H9 (cell line): Measurements from ENCODE around the gene RNPEPL1. TPM values are rescaled to one million over a fixed set of nuclear protein-coding genes. Genes with fewer than 3 reads are reported as not detected.

Experiments used
- DNase-seq: peaks from one replicate; pipeline ENCODE4 v3.0.0-alpha.2; 2017
- H2AFZ ChIP-seq: one replicate; pipeline ENCODE4 v1.6.1; 2013; ENCODE audit warnings: mild to moderate bottlenecking, low read length, control low read depth, moderate library complexity
- H2AK5ac ChIP-seq: 2 replicates; pipeline ENCODE4 v1.6.1; 2013; ENCODE audit warnings: low read length, control low read depth, mixed read lengths; ENCODE audit not compliant: insufficient read length
- H2BK120ac ChIP-seq: one replicate; pipeline ENCODE4 v1.6.1; 2013; ENCODE audit warnings: low read depth, mild to moderate bottlenecking, low read length, control low read depth, inconsistent platforms; ENCODE audit not compliant: poor library complexity, severe bottlenecking
- H2BK12ac ChIP-seq: 2 replicates; pipeline ENCODE4 v1.6.1; 2013; ENCODE audit warnings: low read length, control low read depth, mixed read lengths, low read depth; ENCODE audit not compliant: insufficient read length
- H2BK15ac ChIP-seq: 2 replicates; pipeline ENCODE4 v1.6.1; 2013; ENCODE audit warnings: low read depth, low read length, control low read depth
- H2BK20ac ChIP-seq: one replicate; pipeline ENCODE4 v1.6.1; 2013; ENCODE audit warnings: low read depth, mild to moderate bottlenecking, low read length, control low read depth, inconsistent platforms; ENCODE audit not compliant: poor library complexity, severe bottlenecking
- H2BK5ac ChIP-seq: 2 replicates; pipeline ENCODE4 v1.6.1; 2013; ENCODE audit warnings: low read length, control low read depth, mixed read lengths; ENCODE audit not compliant: insufficient read length
- H3K14ac ChIP-seq: 2 replicates; pipeline ENCODE4 v1.6.1; 2013; ENCODE audit warnings: low read length, control low read depth; ENCODE audit not compliant: insufficient read depth
- H3K18ac ChIP-seq: 2 replicates; pipeline ENCODE4 v1.6.1; 2013; ENCODE audit warnings: low read depth, mild to moderate bottlenecking, mixed read lengths, low read length, control low read depth; ENCODE audit not compliant: insufficient read length
- H3K23ac ChIP-seq: 2 replicates; pipeline ENCODE4 v1.6.1; 2013; ENCODE audit warnings: low read length, control low read depth, mixed read lengths, low read depth; ENCODE audit not compliant: insufficient read length
- H3K23me2 ChIP-seq: 2 replicates; pipeline ENCODE4 v1.6.1; 2013; ENCODE audit warnings: low read depth, mild to moderate bottlenecking, mixed read lengths, low read length, control low read depth; ENCODE audit not compliant: insufficient read length, poor library complexity, severe bottlenecking
- H3K27ac ChIP-seq: 2 replicates; pipeline ENCODE4 v1.5.1; 2013; ENCODE audit warnings: low read length, control low read depth, mixed read lengths, low read depth; ENCODE audit not compliant: insufficient read length
- H3K27me3 ChIP-seq: 2 replicates; pipeline ENCODE4 v1.6.1; 2013; ENCODE audit warnings: low read length, control low read depth, inconsistent platforms; ENCODE audit not compliant: insufficient read depth
- H3K4ac ChIP-seq: 2 replicates; pipeline ENCODE4 v1.6.1; 2013; ENCODE audit warnings: low read depth, mild to moderate bottlenecking, control low read depth, inconsistent platforms, low read length, moderate library complexity
- H3K4me1 ChIP-seq: 2 replicates; pipeline ENCODE4 v1.6.1; 2013; ENCODE audit warnings: low read length, control low read depth, inconsistent platforms; ENCODE audit not compliant: insufficient read depth
- H3K4me2 ChIP-seq: 2 replicates; pipeline ENCODE4 v1.6.1; 2013; ENCODE audit warnings: low read length, control low read depth, mixed read lengths; ENCODE audit not compliant: insufficient read length, insufficient read depth
- H3K56ac ChIP-seq: 2 replicates; pipeline ENCODE4 v1.6.1; 2013; ENCODE audit warnings: low read depth, mild to moderate bottlenecking, mixed read lengths, low read length, control low read depth; ENCODE audit not compliant: insufficient read length
- H3K79me1 ChIP-seq: 2 replicates; pipeline ENCODE4 v1.6.1; 2013; ENCODE audit warnings: low read depth, mild to moderate bottlenecking, moderate library complexity, low read length, control low read depth, inconsistent platforms; ENCODE audit not compliant: insufficient read depth, poor library complexity, severe bottlenecking
- H3K79me2 ChIP-seq: 2 replicates; pipeline ENCODE4 v1.6.1; 2013; ENCODE audit warnings: low read length, control low read depth, inconsistent platforms; ENCODE audit not compliant: insufficient read depth
- H3K9ac ChIP-seq: 2 replicates; pipeline ENCODE4 v1.6.1; 2013; ENCODE audit warnings: low read length, control low read depth, mixed read lengths; ENCODE audit not compliant: insufficient read length; ENCODE audit errors: extremely low read depth
- H3K9me3 ChIP-seq: one replicate; pipeline ENCODE4 v1.6.1; 2013; ENCODE audit warnings: low read depth, low read length, inconsistent platforms; ENCODE audit not compliant: control insufficient read depth
- H3T11ph ChIP-seq: one replicate; pipeline ENCODE4 v1.6.1; 2013; ENCODE audit warnings: mild to moderate bottlenecking, low read length, control low read depth, inconsistent platforms
- H4K20me1 ChIP-seq: one replicate; pipeline ENCODE4 v1.6.1; 2013; ENCODE audit not compliant: control insufficient read depth, insufficient read length, insufficient read depth
- H4K5ac ChIP-seq: 2 replicates; pipeline ENCODE4 v1.6.1; 2013; ENCODE audit warnings: low read depth, mild to moderate bottlenecking, mixed read lengths, low read length, control low read depth; ENCODE audit not compliant: insufficient read length
- H4K8ac ChIP-seq: replicated peaks from 2 replicates; pipeline ENCODE4 v1.6.1; 2013; ENCODE audit warnings: low read length, control low read depth, mixed read lengths, low read depth; ENCODE audit not compliant: insufficient read length
- H4K91ac ChIP-seq: 2 replicates; pipeline ENCODE4 v1.6.1; 2013; ENCODE audit warnings: low read depth, mild to moderate bottlenecking, moderate library complexity, mixed read lengths, low read length, control low read depth; ENCODE audit not compliant: insufficient read length
- H3K27ac Mint-ChIP-seq, 3 experiments: 2 replicates in 2 of 3; 3 replicates in 1 of 3; pipeline ENCODE4 v1.8.0; 2020 to 2021; ENCODE audit warnings: mixed read lengths in 3 of 3, mild to moderate bottlenecking in 1 of 3, moderate library complexity in 1 of 3
- H3K27me3 Mint-ChIP-seq: 2 replicates; pipeline ENCODE4 v1.8.0; 2021; ENCODE audit warnings: low read depth, mild to moderate bottlenecking, moderate library complexity, mixed read lengths
- H3K36me3 Mint-ChIP-seq, 3 experiments: 2 replicates in 2 of 3; 3 replicates in 1 of 3; pipeline ENCODE4 v1.8.0; 2020 to 2021; ENCODE audit warnings: low read depth in 3 of 3, mixed read lengths in 3 of 3; ENCODE audit not compliant: insufficient read depth in 1 of 3
- H3K4me1 Mint-ChIP-seq, 2 experiments: 2 replicates each; pipeline ENCODE4 v1.8.0; 2020; ENCODE audit warnings: mixed read lengths in 2 of 2
- H3K4me3 Mint-ChIP-seq, 2 experiments: 2 replicates in 1 of 2; 3 replicates in 1 of 2; pipeline ENCODE4 v1.8.0; 2020 to 2021; ENCODE audit warnings: mild to moderate bottlenecking in 2 of 2, mixed read lengths in 2 of 2, moderate library complexity in 1 of 2
- H3K9me3 Mint-ChIP-seq, 2 experiments: 2 replicates in 1 of 2; 3 replicates in 1 of 2; pipeline ENCODE4 v1.8.0; 2020; ENCODE audit warnings: mild to moderate bottlenecking in 2 of 2, mixed read lengths in 2 of 2, moderate library complexity in 1 of 2
- CTCF ChIP-seq: fragments of 200-600 bp; sonication (generic); conservative IDR thresholded peaks from 3 replicates; pipeline ENCODE4 v1.8.0; 2021; ENCODE audit warnings: antibody characterized with exemption, mild to moderate bottlenecking
- WGBS: extraction: QIAGEN DNeasy Blood & Tissue Kit; methylation state at CpG from one replicate; pipeline ENCODE4 v1.1.7; 2013; ENCODE audit warnings: missing lambda C conversion rate, low lambda C conversion rate, mixed read lengths; ENCODE audit not compliant: insufficient read length; ENCODE audit errors: extremely low coverage; 5-methylcytosine and 5-hydroxymethylcytosine counted together
- total RNA-seq: library from RNA; stranded (reverse); gene quantifications from 2 replicates; pipeline ENCODE4 v1.2.1, GENCODE V29; 2021

Gene RNPEPL1
- total RNA-seq, 1 experiment from 2014 or later, result 22.5 TPM

DNA sequence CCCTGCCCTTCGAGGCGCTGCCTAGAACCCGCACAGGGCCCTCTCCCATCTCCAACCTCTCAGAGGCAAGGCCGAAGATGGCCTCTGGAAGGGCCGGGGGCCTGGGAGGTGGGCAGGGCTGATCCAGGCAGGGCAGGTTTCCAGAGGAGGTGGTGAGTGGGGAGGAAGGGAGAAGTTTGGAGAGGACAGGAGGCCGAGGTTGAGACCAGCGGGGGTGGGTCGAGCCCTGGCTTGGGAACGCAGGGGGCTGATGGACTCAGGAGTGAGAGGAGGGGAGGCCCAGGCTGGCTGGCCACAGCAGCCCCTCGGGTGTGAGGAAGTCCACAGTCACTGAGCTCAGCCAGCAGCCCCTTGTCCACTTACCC is 28.8 kb downstream of the RNPEPL1 start:
- Histone ChIP-seq H3K14ac (no peak overlapping the region), H3K9me3 (no peaks in the 10 kb centered on the region), H4K91ac (no peak overlapping the region), H3K23ac (no peak overlapping the region), H4K5ac (no peak overlapping the region), H3K27me3 (no peaks in the 10 kb centered on the region), H2AK5ac (no peak overlapping the region), H2BK12ac (no peak overlapping the region), H3K18ac (no peak overlapping the region), H3K4ac (no peak overlapping the region), H3K79me2 (no peaks in the 10 kb centered on the region), H2BK120ac (no peak overlapping the region), H4K8ac (no peak overlapping the region), H2AFZ (no peak overlapping the region), H4K20me1 (no peaks in the 10 kb centered on the region), H3K23me2 (no peaks in the 10 kb centered on the region), H3K4me2 (no peak overlapping the region), H3T11ph (no peak overlapping the region), H2BK15ac (no peak overlapping the region), H3K27ac (no peak overlapping the region), H3K9ac (no peak overlapping the region), H3K4me1 (no peaks in the 10 kb centered on the region), H3K56ac (no peak overlapping the region), H3K79me1 (no peaks in the 10 kb centered on the region), H2BK20ac (no peak overlapping the region), H2BK5ac (no peak overlapping the region)
- Mint-ChIP-seq H3K4me1 (no peaks in the 10 kb centered on the region), H3K4me3 (no peak overlapping the region), H3K27ac (no peak overlapping the region), H3K27me3 (no peaks in the 10 kb centered on the region), H3K9me3 (no peaks in the 10 kb centered on the region), H3K36me3 (peaks cover 3 to 15% (median 8%) of the 10 kb centered on the region in 3 experiments; a peak in 6 of 7 replicates)
- DNase-seq, result no peak
- no peak for TF ChIP-seq CTCF
- WGBS, result no CpG with 5 or more reads among the region's 10 CpGs
